Measurements from ENCODE around the gene HAPLN1. TPM values are rescaled to one million over a fixed set of nuclear protein-coding genes. Genes with fewer than 3 reads are reported as not detected.
"Not testable (repeated sequence)": the region's sequence is repeated elsewhere in the genome, so short reads cannot be mapped to it uniquely, and the experiment has no call there.

The HAPLN1 gene
- total RNA-seq, 2 donors from 2014 or later: 2.0 to 14.1 TPM

DNA sequence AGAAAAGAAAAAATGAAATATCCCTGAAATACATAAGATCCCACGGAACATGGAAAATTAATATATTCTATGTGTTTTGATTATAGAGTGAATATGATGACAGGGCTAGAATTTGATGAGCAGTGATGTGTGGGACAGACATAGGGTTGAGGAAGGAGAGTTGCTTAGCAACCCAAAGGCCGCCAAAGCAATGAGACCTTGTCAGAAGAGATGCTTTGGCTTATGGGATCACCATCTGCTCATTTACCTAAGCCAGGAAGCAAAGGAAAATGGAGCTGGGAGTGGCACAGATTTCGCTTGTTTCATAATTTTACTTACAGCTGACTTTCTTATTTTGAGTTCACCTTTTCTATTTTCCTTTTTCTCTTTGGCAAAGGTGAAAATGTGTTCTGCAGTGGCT is 20.9 kb upstream of the HAPLN1 start:
- Histone ChIP-seq H3K36me3 (no peaks in the 10 kb centered on the region), H3K4me3 (no peak overlapping the region), H3K27ac (no peak overlapping the region), H3K27me3 (replicated peaks; ENCODE audit: insufficient read depth) (no peaks in the 10 kb centered on the region), H3K4me1 (ENCODE audit: control insufficient read depth in 1 of 2, low read depth in 2 of 2) (peaks cover 3 to 8% of the 10 kb centered on the region in 2 donors), H3K9me3 (no peaks in the 10 kb centered on the region)
- TF ChIP-seq, protein P1, sequence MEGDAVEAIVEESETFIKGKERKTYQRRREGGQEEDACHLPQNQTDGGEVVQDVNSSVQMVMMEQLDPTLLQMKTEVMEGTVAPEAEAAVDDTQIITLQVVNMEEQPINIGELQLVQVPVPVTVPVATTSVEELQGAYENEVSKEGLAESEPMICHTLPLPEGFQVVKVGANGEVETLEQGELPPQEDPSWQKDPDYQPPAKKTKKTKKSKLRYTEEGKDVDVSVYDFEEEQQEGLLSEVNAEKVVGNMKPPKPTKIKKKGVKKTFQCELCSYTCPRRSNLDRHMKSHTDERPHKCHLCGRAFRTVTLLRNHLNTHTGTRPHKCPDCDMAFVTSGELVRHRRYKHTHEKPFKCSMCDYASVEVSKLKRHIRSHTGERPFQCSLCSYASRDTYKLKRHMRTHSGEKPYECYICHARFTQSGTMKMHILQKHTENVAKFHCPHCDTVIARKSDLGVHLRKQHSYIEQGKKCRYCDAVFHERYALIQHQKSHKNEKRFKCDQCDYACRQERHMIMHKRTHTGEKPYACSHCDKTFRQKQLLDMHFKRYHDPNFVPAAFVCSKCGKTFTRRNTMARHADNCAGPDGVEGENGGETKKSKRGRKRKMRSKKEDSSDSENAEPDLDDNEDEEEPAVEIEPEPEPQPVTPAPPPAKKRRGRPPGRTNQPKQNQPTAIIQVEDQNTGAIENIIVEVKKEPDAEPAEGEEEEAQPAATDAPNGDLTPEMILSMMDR (IDR thresholded peaks at IDR 0.05): no peak
- DNase-seq (ENCODE audit: low spot score): no peak
- no peak for ATAC-seq (ENCODE audit: insufficient number of reproducible peaks, low FRiP score, low read depth)

DNA sequence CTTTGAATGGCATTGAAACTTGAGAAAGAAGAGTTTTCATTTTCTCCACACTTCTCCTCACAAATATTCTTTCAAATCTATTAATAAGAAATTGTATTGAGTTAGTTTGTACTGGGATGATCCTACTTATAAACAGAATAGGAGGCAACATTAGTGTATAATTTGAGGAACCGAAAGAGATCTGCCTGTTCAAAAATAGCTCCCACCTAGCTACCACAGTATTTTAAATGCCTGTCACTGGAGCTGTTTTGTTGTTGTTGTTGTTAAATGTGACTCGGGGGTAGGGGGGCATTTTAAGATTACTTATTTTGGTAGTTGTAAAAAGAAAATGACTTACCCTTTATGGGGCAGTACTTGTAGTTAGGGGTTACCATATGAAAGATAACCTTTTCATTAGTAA is 20.1 kb upstream of the HAPLN1 start:
- no peaks in the 10 kb centered on the region for H3K36me3 ChIP-seq
- ATAC-seq (ENCODE audit: insufficient number of reproducible peaks, low FRiP score, low read depth) (no peak), DNase-seq (ENCODE audit: low spot score) (no peak)
- H3K4me3 ChIP-seq: no peak overlapping the region
- TF ChIP-seq, protein P1 (IDR thresholded peaks at IDR 0.05): no peak
- no peaks in the 10 kb centered on the region for H3K27me3 ChIP-seq (replicated peaks; ENCODE audit: insufficient read depth)
- no peaks in the 10 kb centered on the region for H3K9me3 ChIP-seq
- no peak overlapping the region for H3K27ac ChIP-seq
- H3K4me1 ChIP-seq (ENCODE audit: control insufficient read depth in 1 of 2, low read depth in 2 of 2): peaks cover 3 to 8% of the 10 kb centered on the region in 2 donors

DNA sequence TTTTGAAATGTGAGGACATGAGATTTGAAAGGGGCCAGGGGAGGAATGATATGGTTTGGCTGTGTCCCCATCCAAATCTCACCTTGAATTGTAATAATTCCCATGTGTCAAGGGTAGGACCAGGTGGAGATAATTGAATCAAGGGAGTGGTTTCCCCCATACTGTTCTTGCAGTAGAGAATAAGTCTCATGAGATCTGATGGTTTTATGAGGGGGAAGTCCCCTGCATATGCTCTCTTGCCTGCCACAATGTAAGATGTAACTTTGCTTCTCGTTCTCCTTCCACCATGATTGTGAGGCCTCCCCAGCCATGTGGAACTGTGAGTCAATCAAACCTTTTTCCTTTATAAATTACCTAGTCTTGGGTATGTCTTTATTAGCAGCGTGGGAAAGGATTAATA is 15.5 kb upstream of the HAPLN1 start:
- not testable (repeated sequence) for H3K9me3 ChIP-seq; H3K36me3 ChIP-seq; H3K27me3 ChIP-seq (replicated peaks; ENCODE audit: insufficient read depth); ATAC-seq (ENCODE audit: insufficient number of reproducible peaks, low FRiP score, low read depth); DNase-seq (ENCODE audit: low spot score); H3K4me1 ChIP-seq (ENCODE audit: control insufficient read depth in 1 of 2, low read depth in 2 of 2); H3K27ac ChIP-seq; H3K4me3 ChIP-seq

DNA sequence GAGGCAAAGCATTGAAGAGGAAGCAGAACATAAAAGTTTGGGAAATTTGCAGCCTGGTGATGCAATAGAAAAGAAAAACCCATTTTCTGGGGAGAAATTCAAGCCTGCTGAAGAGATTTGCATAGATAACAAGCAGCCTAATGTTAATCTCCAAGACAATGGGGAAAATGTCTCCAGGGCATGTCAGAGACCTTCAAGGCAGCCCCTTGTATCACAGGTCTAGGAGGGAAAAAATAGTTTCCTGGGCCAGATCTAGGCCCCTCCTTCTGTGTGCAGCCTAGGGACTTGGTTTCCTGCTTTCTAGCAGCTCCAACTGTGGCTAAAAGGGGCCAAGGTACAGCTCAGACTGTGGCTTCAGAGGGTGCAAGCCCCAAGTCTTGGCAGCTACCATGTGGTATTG is 14.4 kb upstream of the HAPLN1 start:
- DNase-seq (ENCODE audit: low spot score); H3K36me3 ChIP-seq; H3K4me3 ChIP-seq; H3K9me3 ChIP-seq; H3K4me1 ChIP-seq (ENCODE audit: control insufficient read depth in 1 of 2, low read depth in 2 of 2); H3K27ac ChIP-seq; H3K27me3 ChIP-seq (replicated peaks; ENCODE audit: insufficient read depth); ATAC-seq (ENCODE audit: insufficient number of reproducible peaks, low FRiP score, low read depth): not testable (repeated sequence)

DNA sequence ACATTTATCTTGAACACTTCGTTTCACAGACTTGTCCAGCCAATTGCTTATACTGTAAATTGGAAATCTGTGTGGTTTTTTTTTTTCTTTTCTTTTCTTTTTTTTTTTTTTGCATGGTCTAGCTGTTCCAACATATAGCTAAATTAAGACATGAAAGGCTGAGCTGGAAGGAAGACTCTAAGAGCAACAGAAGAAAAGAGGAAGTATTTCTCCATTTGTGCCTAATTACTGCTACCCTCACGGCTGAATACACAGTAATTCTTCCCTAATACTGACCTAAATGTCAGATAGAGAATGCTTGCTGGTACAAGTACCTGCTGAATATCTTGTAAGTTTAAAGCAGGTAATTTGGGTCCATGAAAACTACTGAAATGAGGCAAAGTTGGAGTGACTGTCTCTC is 11.0 kb upstream of the HAPLN1 start:
- Histone ChIP-seq H3K4me1 (ENCODE audit: control insufficient read depth in 1 of 2, low read depth in 2 of 2) (no peaks in the 10 kb centered on the region), H3K27me3 (replicated peaks; ENCODE audit: insufficient read depth) (no peaks in the 10 kb centered on the region), H3K27ac (no peak overlapping the region), H3K4me3 (no peak overlapping the region), H3K9me3 (no peaks in the 10 kb centered on the region), H3K36me3 (no peaks in the 10 kb centered on the region)
- no peak for ATAC-seq (ENCODE audit: insufficient number of reproducible peaks, low FRiP score, low read depth)
- no peak for DNase-seq (ENCODE audit: low spot score)
- TF ChIP-seq, protein P1 (IDR thresholded peaks at IDR 0.05): no peak

DNA sequence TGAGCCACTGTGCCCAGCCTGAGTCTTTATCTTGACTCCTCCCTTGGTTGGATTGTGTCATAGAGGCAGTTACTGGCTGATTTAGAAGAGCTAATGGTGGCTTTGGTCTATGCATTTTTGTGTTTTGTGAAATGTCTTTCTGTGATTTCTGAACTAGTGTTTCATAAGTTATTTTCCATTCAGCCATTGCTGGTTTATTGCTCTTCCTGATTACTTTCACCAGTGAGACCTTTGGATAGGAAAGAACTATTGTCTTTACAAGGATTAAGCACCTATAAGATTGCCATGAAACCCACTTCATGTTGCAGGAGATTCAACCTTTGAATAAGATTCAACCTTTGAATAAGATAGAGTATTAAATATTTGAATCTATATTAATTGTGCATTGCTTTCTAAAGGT is 8.7 kb upstream of the HAPLN1 start:
- TF ChIP-seq, protein P1 (IDR thresholded peaks at IDR 0.05): no peak
- no peak for DNase-seq (ENCODE audit: low spot score)
- H3K4me1 ChIP-seq (ENCODE audit: control insufficient read depth in 1 of 2, low read depth in 2 of 2): no peaks in the 10 kb centered on the region
- H3K4me3 ChIP-seq: no peak overlapping the region
- H3K27ac ChIP-seq: no peak overlapping the region
- ATAC-seq (ENCODE audit: insufficient number of reproducible peaks, low FRiP score, low read depth): no peak
- H3K36me3 ChIP-seq: no peaks in the 10 kb centered on the region
- no peaks in the 10 kb centered on the region for H3K9me3 ChIP-seq
- no peaks in the 10 kb centered on the region for H3K27me3 ChIP-seq (replicated peaks; ENCODE audit: insufficient read depth)
